IMR-90 (cell line): ENCODE data around the gene RASGEF1C. TPM values are rescaled to one million over a fixed set of nuclear protein-coding genes. Genes with fewer than 3 reads are reported as not detected.

Source experiments
- ATAC-seq: fragments of 200-7000 bp; cut with Tn5 transposase; 2 replicates; pipeline ENCODE4 v1.9.1; 2020; ENCODE audit warnings: low read depth, mild to moderate bottlenecking, moderate library complexity
- BruUV-seq: library from RNA; stranded (reverse); fragments of 400-500 nt; replicated peaks from 2 replicates; lab custom pipeline; 2021; lab: Mats Ljungman, UMichigan
- CTCF ChIA-PET: fragments of 300-600 bp; formaldehyde crosslinking; extraction: SDS; loops from one replicate; lab custom pipeline; 2021; ENCODE audit warnings: antibody characterized with exemption; lab: Yijun Ruan, JAX
- POLR2A ChIA-PET: fragments of 300-600 bp; sonication (Branson Sonifier 250); formaldehyde crosslinking; loops from one replicate; lab custom pipeline; 2022; ENCODE audit warnings: antibody characterized with exemption; ENCODE audit not compliant: unreplicated experiment; lab: Charles Lee
- DNase-seq: peaks from one replicate; pipeline ENCODE4 v3.0.0; 2013
- H2AFZ ChIP-seq: replicated peaks from 2 replicates; pipeline ENCODE3; 2013; ENCODE audit warnings: low read length, mild to moderate bottlenecking; ENCODE audit not compliant: poor library complexity
- H2AK5ac ChIP-seq: 2 replicates; pipeline ENCODE4 v1.6.1; 2013; ENCODE audit warnings: low read depth, low read length, inconsistent platforms
- H2AK9ac ChIP-seq: replicated peaks from 2 replicates; pipeline ENCODE3; 2013; ENCODE audit warnings: mild to moderate bottlenecking, low read depth, low read length, moderate library complexity; ENCODE audit not compliant: poor library complexity
- H2BK120ac ChIP-seq: 2 replicates; pipeline ENCODE4 v1.6.1; 2013; ENCODE audit warnings: low read depth, low read length, inconsistent platforms
- H2BK15ac ChIP-seq: 3 replicates; pipeline ENCODE4 v1.6.1; 2013; ENCODE audit warnings: low read depth, low read length, inconsistent platforms
- H2BK20ac ChIP-seq: 2 replicates; pipeline ENCODE4 v1.6.1; 2013; ENCODE audit warnings: low read depth, mild to moderate bottlenecking, inconsistent platforms, low read length, moderate library complexity
- H2BK5ac ChIP-seq: 2 replicates; pipeline ENCODE4 v1.6.1; 2013; ENCODE audit warnings: mild to moderate bottlenecking, low read depth, low read length, inconsistent platforms; ENCODE audit not compliant: poor library complexity, severe bottlenecking
- H3K14ac ChIP-seq: replicated peaks from 2 replicates; pipeline ENCODE4 v1.6.1; 2013; ENCODE audit warnings: low read depth, low read length, inconsistent platforms
- H3K18ac ChIP-seq: 2 replicates; pipeline ENCODE4 v1.6.1; 2013; ENCODE audit warnings: low read depth, low read length, control low read depth
- H3K23ac ChIP-seq: 2 replicates; pipeline ENCODE4 v1.6.1; 2013; ENCODE audit warnings: low read depth, low read length, inconsistent platforms
- H3K27ac ChIP-seq: 2 replicates; pipeline ENCODE4 v1.5.1; 2013; ENCODE audit warnings: mild to moderate bottlenecking, control low read depth, low read length; ENCODE audit not compliant: insufficient read depth
- H3K27me3 ChIP-seq: 2 replicates; pipeline ENCODE4 v1.6.1; 2013; ENCODE audit warnings: low read length; ENCODE audit not compliant: control insufficient read depth, insufficient read depth
- H3K36me3 ChIP-seq: 2 replicates; pipeline ENCODE4 v1.6.1; 2013; ENCODE audit warnings: low read length, mixed read lengths; ENCODE audit not compliant: control insufficient read depth, insufficient read depth
- H3K4ac ChIP-seq: 2 replicates; pipeline ENCODE4 v1.6.1; 2013; ENCODE audit warnings: low read depth, low read length, inconsistent platforms
- H3K4me1 ChIP-seq: 2 replicates; pipeline ENCODE4 v1.6.1; 2013; ENCODE audit warnings: low read length, mixed read lengths; ENCODE audit not compliant: control insufficient read depth, insufficient read depth
- H3K4me2 ChIP-seq: 2 replicates; pipeline ENCODE4 v1.6.1; 2013; ENCODE audit warnings: low read depth, mild to moderate bottlenecking, control low read depth, low read length, moderate library complexity
- H3K4me3 ChIP-seq: 2 replicates; pipeline ENCODE4 v1.5.1; 2013; ENCODE audit warnings: low read depth, mild to moderate bottlenecking, control low read depth, low read length, moderate library complexity; ENCODE audit not compliant: insufficient read depth
- H3K56ac ChIP-seq: 2 replicates; pipeline ENCODE4 v1.6.1; 2013; ENCODE audit warnings: low read length, inconsistent platforms; ENCODE audit not compliant: insufficient read depth; ENCODE audit errors: extremely low read depth
- H3K79me1 ChIP-seq, 2 experiments: 2 replicates each; pipeline ENCODE4 v1.6.1; 2013; ENCODE audit warnings: low read length in 2 of 2, inconsistent platforms in 1 of 2, low read depth in 1 of 2
- H3K9ac ChIP-seq: 2 replicates; pipeline ENCODE4 v1.6.1; 2013; ENCODE audit warnings: low read depth, low read length, control low read depth
- H3K9me1 ChIP-seq: 2 replicates; pipeline ENCODE4 v1.6.1; 2013; ENCODE audit warnings: low read length, inconsistent platforms; ENCODE audit not compliant: insufficient read depth
- H3K9me3 ChIP-seq: 2 replicates; pipeline ENCODE4 v1.6.1; 2013; ENCODE audit warnings: low read length; ENCODE audit not compliant: control insufficient read depth, insufficient read depth
- H4K20me1 ChIP-seq: 2 replicates; pipeline ENCODE4 v1.6.1; 2013; ENCODE audit warnings: low read length, inconsistent platforms; ENCODE audit not compliant: insufficient read depth
- H4K5ac ChIP-seq: 2 replicates; pipeline ENCODE4 v1.6.1; 2013; ENCODE audit warnings: mild to moderate bottlenecking, low read depth, low read length, control low read depth
- H4K8ac ChIP-seq, 2 experiments: 2 replicates each; pipeline ENCODE4 v1.6.1; 2013; ENCODE audit warnings: low read depth in 2 of 2, low read length in 2 of 2, control low read depth in 1 of 2, inconsistent platforms in 1 of 2
- H4K91ac ChIP-seq: 2 replicates; pipeline ENCODE4 v1.6.1; 2013; ENCODE audit warnings: low read depth, low read length, inconsistent platforms; ENCODE audit not compliant: insufficient read depth
- BHLHE40 ChIP-seq: fragments of 150-350 bp; IDR thresholded peaks from 2 replicates; pipeline ENCODE4 v1.6.1; 2016; ENCODE audit warnings: mild to moderate bottlenecking, low read depth, low read length
- MAFK ChIP-seq: IDR thresholded peaks from 2 replicates; pipeline ENCODE4 v1.6.1; 2012; ENCODE audit warnings: low read depth, low read length, improper control_type of control experiment
- MAZ ChIP-seq: IDR thresholded peaks from 2 replicates; pipeline ENCODE4 v1.6.1; 2012; ENCODE audit warnings: low read depth, mild to moderate bottlenecking, low read length, improper control_type of control experiment, moderate library complexity, borderline replicate concordance
- MXI1 ChIP-seq: IDR thresholded peaks from 2 replicates; pipeline ENCODE4 v1.6.1; 2012; ENCODE audit warnings: low read depth, mild to moderate bottlenecking, low read length, moderate library complexity, borderline replicate concordance
- POLR2A ChIP-seq: IDR thresholded peaks from 2 replicates; pipeline ENCODE4 v1.6.1; 2012; ENCODE audit warnings: mild to moderate bottlenecking, low read depth, low read length
- RCOR1 ChIP-seq: IDR thresholded peaks from 2 replicates; pipeline ENCODE4 v1.6.1; 2012; ENCODE audit warnings: mild to moderate bottlenecking, low read length, improper control_type of control experiment; ENCODE audit not compliant: insufficient replicate concordance
- WGBS, 2 experiments: methylation state at CpG; one replicate each; pipeline versions ENCODE4 v1.1.5 to v1.1.7; 2013; ENCODE audit warnings: missing lambda C conversion rate in 2 of 2; ENCODE audit not compliant: insufficient read length in 1 of 2; ENCODE audit errors: extremely low coverage in 2 of 2; 5-methylcytosine and 5-hydroxymethylcytosine counted together
- dilution Hi-C: fragments of 300-500 bp; cut with HindIII; formaldehyde crosslinking; loops from one replicate; pipeline ENCODE4 v1.14.3; 2018; ENCODE audit warnings: low sequenced_read_pairs; ENCODE audit not compliant: unreplicated experiment
- in situ Hi-C: fragments of 300-500 bp; cut with MboI; formaldehyde crosslinking; loops from 3 replicates; pipeline ENCODE4 v1.14.3; 2019; ENCODE audit warnings: low sequenced_read_pairs, inconsistent platforms, mixed read lengths
- intact Hi-C: fragments of 100-400 bp; cut with micrococcal nuclease; formaldehyde crosslinking; loops from 2 replicates; pipeline ENCODE4 v1.10.0; 2022
- polyA plus RNA-seq, 3 experiments: library from polyadenylated mRNA; depleted of rRNA; stranded (reverse); fragments of >200 nt; gene quantifications; 2 replicates each; pipeline ENCODE4 v1.2.3, GENCODE V29; 2012; ENCODE audit warnings: low replicate concordance in 1 of 3
- total RNA-seq: library from RNA; depleted of rRNA; stranded (reverse); fragments of >200 nt; gene quantifications from 2 replicates; pipeline ENCODE4 v1.2.3, GENCODE V29; 2012

The RASGEF1C gene
- total and polyA plus RNA-seq, 2 of the 4 experiments (the other 2 are of a cell fraction), result not detected

- Histone ChIP-seq H3K36me3 (no peaks in the 10 kb centered on the region), H3K27ac (no peak overlapping the region), H2BK15ac (no peak overlapping the region), H3K4me1 (no peaks in the 10 kb centered on the region), H3K4me2 (no peak overlapping the region), H3K79me1 (no peaks in the 10 kb centered on the region), H2AK9ac (no peak overlapping the region), H3K27me3 (peaks cover 10% of the 10 kb centered on the region; the same call in 1 of the 2 replicates), H3K9me3 (no peaks in the 10 kb centered on the region), H3K4ac (no peak overlapping the region), H4K20me1 (no peaks in the 10 kb centered on the region), H2BK5ac (no peak overlapping the region), H3K14ac (no peak overlapping the region), H2AFZ (no peak overlapping the region), H2BK20ac (no peak overlapping the region), H3K56ac (no peak overlapping the region), H4K91ac (no peak overlapping the region), H3K9ac (no peak overlapping the region), H3K4me3 (no peak overlapping the region), H4K5ac (no peak overlapping the region), H2BK120ac (no peak overlapping the region), H4K8ac (no peak overlapping the region), H3K18ac (no peak overlapping the region), H3K23ac (no peak overlapping the region), H3K9me1 (no peaks in the 10 kb centered on the region), H2AK5ac (no peak overlapping the region)
- no peak for TF ChIP-seq BHLHE40
- TF ChIP-seq MAZ, result no peak
- no peak for TF ChIP-seq RCOR1
- TF ChIP-seq MXI1, result no peak
- TF ChIP-seq MAFK, result no peak
- TF ChIP-seq POLR2A, result no peak
- POLR2A ChIA-PET, result no interaction called here
- DNase-seq (no peak), ATAC-seq (no peak)
- WGBS, 2 experiments, result no CpG with 5 or more reads among the region's 8 CpGs
- intact Hi-C loops, result loop anchor here (10.0 kb wide), 1 partner anchor 402 kb away; no protein-coding TSS in a partner anchor
- CTCF ChIA-PET, result no interaction called here
- dilution Hi-C loops, result no loop called here
- no TSS peak for BruUV-seq
- in situ Hi-C loops, result no loop called here
Measured at GRCh38 chr5:180202939-180203573, 6.0 kb downstream of the RASGEF1C start.
